Astrocyte of the spinal cord (primary cell): Measurements from ENCODE around the gene ELMOD2.

Source experiments
- DNase-seq: peaks from one replicate; pipeline ENCODE4 v3.0.0; 2011; ENCODE audit warnings: low read depth, low spot score
- H3K4me3 ChIP-seq: 2 replicates; pipeline ENCODE4 v1.5.1; 2011; ENCODE audit warnings: low read depth, mild to moderate bottlenecking, low read length, moderate library complexity
- CTCF ChIP-seq: IDR thresholded peaks from 2 replicates; pipeline ENCODE4 v1.5.1; 2012; ENCODE audit warnings: low read depth, mild to moderate bottlenecking, low read length, inconsistent platforms
- in situ Hi-C: cut with HindIII; loops from 2 replicates; pipeline ENCODE4 v1.10.0; 2017; ENCODE audit warnings: low sequenced_read_pairs

ELMOD2 gene

GRCh38 chr4:140579278-140579677 is 55.3 kb downstream of the ELMOD2 start:
- H3K4me3 ChIP-seq, result no peak overlapping the region
- in situ Hi-C loops, result no loop called here
- TF ChIP-seq CTCF, result no peak
- no peak for DNase-seq

- in situ Hi-C loops, result no loop called here
- no peak overlapping the region for H3K4me3 ChIP-seq
- no peak for DNase-seq
- TF ChIP-seq CTCF, result no peak
Observed at GRCh38 chr4:140581078-140581477, 57.1 kb downstream of the ELMOD2 start.

DNA sequence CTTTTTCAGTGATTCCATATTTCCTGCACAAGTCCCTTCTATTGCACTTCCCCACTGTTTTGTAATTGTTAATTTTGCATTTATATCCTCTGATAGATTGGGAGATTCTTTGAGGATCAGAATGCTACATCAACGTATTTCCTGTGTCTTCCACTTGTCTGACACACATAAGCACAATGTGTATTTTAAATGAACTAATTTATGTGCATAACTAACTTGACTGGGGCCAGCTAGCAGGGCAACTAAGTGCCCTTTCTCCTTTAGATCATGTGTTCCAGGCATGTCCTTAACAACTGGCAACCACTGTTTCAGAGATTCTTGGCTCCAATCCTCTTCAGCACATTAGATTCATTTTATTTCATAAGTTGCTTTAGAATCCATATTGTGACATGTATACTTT is 60.5 kb downstream of the ELMOD2 start:
- H3K4me3 ChIP-seq, result no peak overlapping the region
- no peak for TF ChIP-seq CTCF
- DNase-seq, result no peak
- in situ Hi-C loops, result no loop called here

- in situ Hi-C loops, result no loop called here
- DNase-seq, result no peak
- peak; percentile 54 for TF ChIP-seq CTCF
- no peak overlapping the region for H3K4me3 ChIP-seq
Observed at GRCh38 chr4:140595065-140595464, 71.1 kb downstream of the ELMOD2 start.

DNA sequence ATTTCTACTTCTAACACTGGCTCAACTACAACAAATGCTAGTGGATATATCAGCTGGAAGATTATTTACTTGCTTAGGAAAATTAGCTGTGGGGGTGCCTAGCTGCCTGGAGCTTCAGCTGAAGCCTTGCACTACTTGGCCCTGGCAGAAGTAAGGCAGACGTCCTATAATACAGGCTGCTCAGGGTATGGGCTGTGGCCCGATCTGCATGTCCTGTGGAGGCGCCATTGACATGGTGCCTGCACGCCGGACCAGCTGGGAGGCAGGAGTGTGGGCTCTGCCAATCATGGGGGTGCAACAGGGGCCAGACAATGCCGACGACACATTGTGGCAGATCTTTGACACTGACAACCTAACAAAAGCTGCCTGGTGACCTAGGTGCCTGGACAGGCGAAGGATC is 76.4 kb downstream of the ELMOD2 start:
- no peak overlapping the region for H3K4me3 ChIP-seq
- DNase-seq, result no peak
- in situ Hi-C loops, result no loop called here
- no peak for TF ChIP-seq CTCF

- no peak overlapping the region for H3K4me3 ChIP-seq
- no peak for DNase-seq
- in situ Hi-C loops, result no loop called here
- TF ChIP-seq CTCF, result no peak
Observed at GRCh38 chr4:140602714-140603113, 78.7 kb downstream of the ELMOD2 start.

DNA sequence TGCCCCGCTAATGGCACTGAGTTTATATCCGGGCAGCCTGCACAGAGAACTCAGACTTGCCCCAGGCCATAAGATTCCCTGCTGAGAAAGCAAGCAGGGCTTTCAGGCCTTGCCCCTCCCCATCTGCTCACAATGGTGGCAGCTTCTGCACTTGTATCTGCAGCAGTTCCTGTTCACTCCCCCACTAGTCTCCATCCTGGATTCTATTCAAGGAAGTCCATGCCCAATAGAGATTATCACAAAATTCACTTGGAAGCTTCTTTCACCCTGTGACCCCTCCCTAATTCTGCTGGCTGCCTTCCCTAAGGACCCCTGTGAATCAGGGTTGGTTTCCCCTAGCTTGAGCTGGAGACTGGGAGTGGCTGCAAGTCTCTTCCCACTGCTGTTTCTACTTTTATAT is 79.3 kb downstream of the ELMOD2 start:
- no peak for TF ChIP-seq CTCF
- no peak for DNase-seq
- in situ Hi-C loops, result no loop called here

More for the DNA sequence above, 79.3 kb downstream of the ELMOD2 start:
- no peak overlapping the region for H3K4me3 ChIP-seq
